ENCODE data around the gene SUMF2. TPM values are rescaled to one million over a fixed set of nuclear protein-coding genes. Genes with fewer than 3 reads are reported as not detected.
"Not testable (repeated sequence)": the region's sequence is repeated elsewhere in the genome, so short reads cannot be mapped to it uniquely, and the experiment has no call there.

The SUMF2 gene
- total RNA-seq (100 to 1,000 TPM; 140 TPM), polyA plus RNA-seq (151 TPM)

- Mint-ChIP-seq H3K9me3 (no peaks in the 10 kb centered on the region), H3K27me3 (no peaks in the 10 kb centered on the region), H3K4me1 (peaks cover 23 to 37% (median 26%) of the 10 kb centered on the region in 3 donors), H3K27ac (peak within 1 kb of the TSS; percentile 87 to 99 (median 95)), H3K4me3 (peak within 1 kb of the TSS; percentile 89 to 98 (median 92)), H3K36me3 (peaks cover 0 to 67% (median 8%) of the 10 kb centered on the region in 3 donors)
- peak within 1 kb of the TSS; percentile 77 for H3K4me3 ChIP-seq (ENCODE audit: low read length)
- H3K4me1 ChIP-seq (ENCODE audit: insufficient read depth, low read length), result peaks cover 15% of the 10 kb centered on the region
- POLR2A ChIA-PET, result interaction anchor here (0.9 to 2.4 kb wide), 8 partner anchors 10 to 698 kb away, joined by 3 to 15 read pairs (median 3); partner anchors contain the start of genes CCT6A, PSPH and ZNF713
- no peaks in the 10 kb centered on the region for H3K9me3 ChIP-seq (ENCODE audit: low read length)
- DNase-seq, result peak; percentile 88 to 93 (median 91)
- H3K27me3 ChIP-seq (ENCODE audit: insufficient read depth, low read length, poor library complexity, severe bottlenecking), result no peaks in the 10 kb centered on the region
- peak within 1 kb of the TSS; percentile 85 for H3K27ac ChIP-seq (ENCODE audit: low read depth, low read length)
- CTCF ChIA-PET, result interaction anchor here (0.7 to 4.6 kb wide), 6 partner anchors 8 to 466 kb away, joined by 3 to 28 read pairs (median 6); partner anchors contain the start of genes CCT6A and PSPH
- H3K36me3 ChIP-seq (ENCODE audit: insufficient read depth, low read length), result peaks cover 18% of the 10 kb centered on the region
Observed at GRCh38 chr7:56063882-56064625, at the start of gene SUMF2. SUMF2 (plus strand) TSS chr7:56064286; CDS start chr7:56064312, 26 bp downstream.

DNA sequence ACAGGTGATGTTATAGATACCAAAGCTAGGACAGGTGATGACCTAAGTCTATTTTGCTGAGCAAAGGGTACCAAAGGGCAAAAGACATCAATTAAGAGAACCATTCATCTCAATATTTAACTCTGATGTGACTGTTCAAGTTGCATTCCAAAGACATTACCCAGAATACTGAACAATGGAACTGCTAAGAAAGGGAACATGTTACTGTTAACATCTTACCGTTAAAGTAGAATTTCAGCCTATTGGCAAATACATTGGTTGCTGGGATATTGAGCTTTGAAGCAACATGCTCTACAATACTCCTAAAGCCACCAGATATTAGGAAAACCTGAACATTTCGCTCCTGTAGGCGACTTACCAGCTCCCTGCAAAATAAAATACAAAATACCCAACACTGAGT, 47.1 kb upstream of the SUMF2 start:
- H3K4me1 ChIP-seq (ENCODE audit: insufficient read depth, low read length); H3K27ac ChIP-seq (ENCODE audit: low read depth, low read length); H3K9me3 Mint-ChIP-seq; H3K9me3 ChIP-seq (ENCODE audit: low read length); H3K36me3 ChIP-seq (ENCODE audit: insufficient read depth, low read length); H3K36me3 Mint-ChIP-seq; H3K27me3 Mint-ChIP-seq; H3K27ac Mint-ChIP-seq; H3K4me3 Mint-ChIP-seq; CTCF ChIA-PET; H3K27me3 ChIP-seq (ENCODE audit: insufficient read depth, low read length, poor library complexity, severe bottlenecking); DNase-seq; H3K4me1 Mint-ChIP-seq; H3K4me3 ChIP-seq (ENCODE audit: low read length); POLR2A ChIA-PET: not testable (repeated sequence)

GRCh38 chr7:56019501-56019900, 44.6 kb upstream of the SUMF2 start:
- H3K27ac Mint-ChIP-seq, result no peak overlapping the region
- ChIA-PET CTCF (interaction anchor here (1.1 to 1.2 kb wide), 2 partner anchors 53 to 55 kb away, joined by 3 read pairs; no protein-coding TSS in a partner anchor), POLR2A (no interaction called here)
- Histone ChIP-seq H3K9me3 (ENCODE audit: low read length) (no peaks in the 10 kb centered on the region), H3K36me3 (ENCODE audit: insufficient read depth, low read length) (no peaks in the 10 kb centered on the region), H3K4me1 (ENCODE audit: insufficient read depth, low read length) (no peaks in the 10 kb centered on the region), H3K4me3 (ENCODE audit: low read length) (no peak overlapping the region), H3K27me3 (ENCODE audit: insufficient read depth, low read length, poor library complexity, severe bottlenecking) (no peaks in the 10 kb centered on the region), H3K27ac (ENCODE audit: low read depth, low read length) (no peak overlapping the region)
- H3K9me3 Mint-ChIP-seq, result no peaks in the 10 kb centered on the region
- H3K4me1 Mint-ChIP-seq, result no peaks in the 10 kb centered on the region
- H3K36me3 Mint-ChIP-seq, result no peaks in the 10 kb centered on the region
- H3K27me3 Mint-ChIP-seq, result no peaks in the 10 kb centered on the region
- H3K4me3 Mint-ChIP-seq, result no peak overlapping the region
- no peak for DNase-seq

GRCh38 chr7:56023500-56023899, 40.6 kb upstream of the SUMF2 start:
- Mint-ChIP-seq H3K9me3 (no peaks in the 10 kb centered on the region), H3K27me3 (no peaks in the 10 kb centered on the region), H3K36me3 (peaks cover 0 to 2% (median 0%) of the 10 kb centered on the region in 3 donors), H3K4me1 (no peaks in the 10 kb centered on the region), H3K4me3 (no peak overlapping the region), H3K27ac (no peak overlapping the region)
- H3K27me3 ChIP-seq (ENCODE audit: insufficient read depth, low read length, poor library complexity, severe bottlenecking), result no peaks in the 10 kb centered on the region
- no peaks in the 10 kb centered on the region for H3K4me1 ChIP-seq (ENCODE audit: insufficient read depth, low read length)
- ChIA-PET CTCF (no interaction called here), POLR2A (no interaction called here)
- H3K36me3 ChIP-seq (ENCODE audit: insufficient read depth, low read length), result no peaks in the 10 kb centered on the region
- no peak overlapping the region for H3K27ac ChIP-seq (ENCODE audit: low read depth, low read length)
- DNase-seq, result no peak
- H3K9me3 ChIP-seq (ENCODE audit: low read length), result no peaks in the 10 kb centered on the region
- H3K4me3 ChIP-seq (ENCODE audit: low read length), result no peak overlapping the region

GRCh38 chr7:56026538-56026937, 37.5 kb upstream of the SUMF2 start:
- no peaks in the 10 kb centered on the region for H3K9me3 ChIP-seq (ENCODE audit: low read length)
- no peaks in the 10 kb centered on the region for H3K36me3 ChIP-seq (ENCODE audit: insufficient read depth, low read length)
- Mint-ChIP-seq H3K36me3 (peaks cover 0 to 3% (median 1%) of the 10 kb centered on the region in 3 donors), H3K27ac (no peak overlapping the region), H3K4me3 (no peak overlapping the region), H3K27me3 (no peaks in the 10 kb centered on the region), H3K9me3 (no peaks in the 10 kb centered on the region), H3K4me1 (peaks cover 0 to 2% (median 0%) of the 10 kb centered on the region in 3 donors)
- ChIA-PET CTCF (no interaction called here), POLR2A (no interaction called here)
- DNase-seq, result no peak
- H3K27ac ChIP-seq (ENCODE audit: low read depth, low read length), result no peak overlapping the region
- no peak overlapping the region for H3K4me3 ChIP-seq (ENCODE audit: low read length)
- H3K27me3 ChIP-seq (ENCODE audit: insufficient read depth, low read length, poor library complexity, severe bottlenecking), result no peaks in the 10 kb centered on the region
- no peaks in the 10 kb centered on the region for H3K4me1 ChIP-seq (ENCODE audit: insufficient read depth, low read length)

DNA sequence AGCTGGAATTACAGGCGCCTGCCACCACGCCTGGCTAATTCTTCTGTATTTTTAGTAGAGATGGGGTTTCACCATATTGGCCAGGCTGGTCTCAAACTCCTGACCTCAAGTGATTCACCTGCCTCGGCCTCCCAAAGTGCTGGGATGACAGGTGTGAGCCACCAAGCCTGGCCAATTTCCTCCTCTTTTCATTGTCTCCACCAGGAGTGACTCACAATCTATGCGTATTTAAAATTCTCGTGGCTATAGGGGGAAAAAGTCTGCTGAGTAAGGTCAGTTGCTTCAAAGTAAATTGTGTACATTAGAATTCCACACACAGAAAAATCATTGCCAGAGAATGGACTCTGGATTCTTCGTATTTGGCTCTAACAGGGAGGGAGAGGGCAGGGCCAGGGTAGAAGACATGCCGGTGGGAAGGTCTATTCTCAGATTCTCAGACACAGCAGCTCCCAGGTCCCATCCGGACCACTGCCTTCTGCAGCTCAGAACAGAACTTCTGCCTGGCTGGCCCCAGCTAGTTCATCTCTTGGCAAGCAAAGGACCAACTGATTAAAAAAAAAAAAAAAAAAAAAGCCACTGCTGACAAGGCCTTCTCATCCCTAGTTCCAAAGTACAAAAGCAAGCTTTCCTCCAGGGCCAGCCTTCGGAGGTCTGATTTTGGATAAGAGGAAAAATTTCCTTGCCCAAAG, 35.0 kb upstream of the SUMF2 start:
- no peak overlapping the region for H3K27ac ChIP-seq (ENCODE audit: low read depth, low read length)
- Mint-ChIP-seq H3K27ac (no peak overlapping the region), H3K9me3 (no peaks in the 10 kb centered on the region), H3K4me1 (peaks cover 4 to 17% (median 10%) of the 10 kb centered on the region in 3 donors), H3K4me3 (no peak overlapping the region), H3K36me3 (peaks cover 0 to 3% (median 1%) of the 10 kb centered on the region in 3 donors), H3K27me3 (no peaks in the 10 kb centered on the region)
- no peaks in the 10 kb centered on the region for H3K4me1 ChIP-seq (ENCODE audit: insufficient read depth, low read length)
- no peak overlapping the region for H3K4me3 ChIP-seq (ENCODE audit: low read length)
- no peaks in the 10 kb centered on the region for H3K27me3 ChIP-seq (ENCODE audit: insufficient read depth, low read length, poor library complexity, severe bottlenecking)
- H3K9me3 ChIP-seq (ENCODE audit: low read length), result no peaks in the 10 kb centered on the region
- CTCF ChIA-PET, result interaction anchor here (1.8 kb wide), 1 partner anchor 24 kb away, joined by 5 read pairs; no protein-coding TSS in a partner anchor
- POLR2A ChIA-PET, result no interaction called here
- H3K36me3 ChIP-seq (ENCODE audit: insufficient read depth, low read length), result no peaks in the 10 kb centered on the region
- DNase-seq, result no peak

- H3K4me1 ChIP-seq (ENCODE audit: insufficient read depth, low read length), result no peaks in the 10 kb centered on the region
- Mint-ChIP-seq H3K36me3 (peaks cover 0 to 3% (median 1%) of the 10 kb centered on the region in 3 donors), H3K9me3 (no peaks in the 10 kb centered on the region), H3K27me3 (no peaks in the 10 kb centered on the region), H3K27ac (no peak overlapping the region), H3K4me1 (peaks cover 4 to 18% (median 11%) of the 10 kb centered on the region in 3 donors), H3K4me3 (no peak overlapping the region)
- no peak overlapping the region for H3K4me3 ChIP-seq (ENCODE audit: low read length)
- ChIA-PET POLR2A (no interaction called here), CTCF (no interaction called here)
- no peaks in the 10 kb centered on the region for H3K27me3 ChIP-seq (ENCODE audit: insufficient read depth, low read length, poor library complexity, severe bottlenecking)
- H3K27ac ChIP-seq (ENCODE audit: low read depth, low read length), result no peak overlapping the region
- H3K9me3 ChIP-seq (ENCODE audit: low read length), result no peaks in the 10 kb centered on the region
- DNase-seq, result no peak
- no peaks in the 10 kb centered on the region for H3K36me3 ChIP-seq (ENCODE audit: insufficient read depth, low read length)
Observed at GRCh38 chr7:56030340-56030739, 33.7 kb upstream of the SUMF2 start.

- H3K4me1 ChIP-seq (ENCODE audit: insufficient read depth, low read length); CTCF ChIA-PET; H3K27me3 ChIP-seq (ENCODE audit: insufficient read depth, low read length, poor library complexity, severe bottlenecking); H3K27ac Mint-ChIP-seq; H3K36me3 ChIP-seq (ENCODE audit: insufficient read depth, low read length); H3K27ac ChIP-seq (ENCODE audit: low read depth, low read length); POLR2A ChIA-PET; H3K4me3 ChIP-seq (ENCODE audit: low read length); H3K27me3 Mint-ChIP-seq; H3K36me3 Mint-ChIP-seq; DNase-seq; H3K9me3 Mint-ChIP-seq; H3K9me3 ChIP-seq (ENCODE audit: low read length): not testable (repeated sequence)
- H3K4me1 Mint-ChIP-seq, result peaks cover 4 to 18% (median 11%) of the 10 kb centered on the region in 3 donors
- peak overlapping the region in 2 of 7 donors; percentile 26 to 58 for H3K4me3 Mint-ChIP-seq
Observed at GRCh38 chr7:56031556-56031955, 32.5 kb upstream of the SUMF2 start.
